ENCODE measurements around the gene LAMP2.

DNA sequence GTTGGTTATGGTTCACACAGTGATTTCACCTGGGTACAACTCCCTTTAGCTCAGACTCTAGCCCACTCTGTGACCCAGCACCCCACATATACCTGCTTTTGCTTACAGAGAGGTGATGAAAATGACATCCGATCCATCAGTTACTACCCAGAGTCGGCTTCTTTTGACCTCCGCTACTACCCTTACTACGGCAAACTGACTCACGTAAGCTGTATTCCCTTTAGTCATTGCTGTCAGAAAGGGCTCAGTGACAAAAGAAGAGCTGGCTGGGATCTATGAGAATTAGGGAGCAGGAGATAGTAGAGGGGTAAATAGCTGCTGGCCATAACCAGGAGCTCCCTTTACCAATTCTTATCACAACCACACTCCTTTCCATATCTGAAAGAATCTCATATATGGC is 90.5 kb downstream of the LAMP2 start:
- TF ChIP-seq, protein P1, sequence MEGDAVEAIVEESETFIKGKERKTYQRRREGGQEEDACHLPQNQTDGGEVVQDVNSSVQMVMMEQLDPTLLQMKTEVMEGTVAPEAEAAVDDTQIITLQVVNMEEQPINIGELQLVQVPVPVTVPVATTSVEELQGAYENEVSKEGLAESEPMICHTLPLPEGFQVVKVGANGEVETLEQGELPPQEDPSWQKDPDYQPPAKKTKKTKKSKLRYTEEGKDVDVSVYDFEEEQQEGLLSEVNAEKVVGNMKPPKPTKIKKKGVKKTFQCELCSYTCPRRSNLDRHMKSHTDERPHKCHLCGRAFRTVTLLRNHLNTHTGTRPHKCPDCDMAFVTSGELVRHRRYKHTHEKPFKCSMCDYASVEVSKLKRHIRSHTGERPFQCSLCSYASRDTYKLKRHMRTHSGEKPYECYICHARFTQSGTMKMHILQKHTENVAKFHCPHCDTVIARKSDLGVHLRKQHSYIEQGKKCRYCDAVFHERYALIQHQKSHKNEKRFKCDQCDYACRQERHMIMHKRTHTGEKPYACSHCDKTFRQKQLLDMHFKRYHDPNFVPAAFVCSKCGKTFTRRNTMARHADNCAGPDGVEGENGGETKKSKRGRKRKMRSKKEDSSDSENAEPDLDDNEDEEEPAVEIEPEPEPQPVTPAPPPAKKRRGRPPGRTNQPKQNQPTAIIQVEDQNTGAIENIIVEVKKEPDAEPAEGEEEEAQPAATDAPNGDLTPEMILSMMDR (IDR thresholded peaks at IDR 0.05), result no peak
- no peak for TF ChIP-seq POLR2A (IDR thresholded peaks at IDR 0.05)
- TF ChIP-seq EP300 (IDR thresholded peaks at IDR 0.05), result no peak

Data from stomach (tissue), 4 donors.